Measurements from ENCODE around the gene CES3. TPM values are rescaled to one million over a fixed set of nuclear protein-coding genes. Genes with fewer than 3 reads are reported as not detected.

The CES3 gene, protein sequence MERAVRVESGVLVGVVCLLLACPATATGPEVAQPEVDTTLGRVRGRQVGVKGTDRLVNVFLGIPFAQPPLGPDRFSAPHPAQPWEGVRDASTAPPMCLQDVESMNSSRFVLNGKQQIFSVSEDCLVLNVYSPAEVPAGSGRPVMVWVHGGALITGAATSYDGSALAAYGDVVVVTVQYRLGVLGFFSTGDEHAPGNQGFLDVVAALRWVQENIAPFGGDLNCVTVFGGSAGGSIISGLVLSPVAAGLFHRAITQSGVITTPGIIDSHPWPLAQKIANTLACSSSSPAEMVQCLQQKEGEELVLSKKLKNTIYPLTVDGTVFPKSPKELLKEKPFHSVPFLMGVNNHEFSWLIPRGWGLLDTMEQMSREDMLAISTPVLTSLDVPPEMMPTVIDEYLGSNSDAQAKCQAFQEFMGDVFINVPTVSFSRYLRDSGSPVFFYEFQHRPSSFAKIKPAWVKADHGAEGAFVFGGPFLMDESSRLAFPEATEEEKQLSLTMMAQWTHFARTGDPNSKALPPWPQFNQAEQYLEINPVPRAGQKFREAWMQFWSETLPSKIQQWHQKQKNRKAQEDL
- total RNA-seq (2022) (0.79 and 0.95 TPM in 2 replicates), Bru-seq, nascent RNA (percentile 19 among the genes with signal in this experiment), BruChase-seq, experiment 1, labeled RNA remaining after a 2-hour chase (percentile 23 among the genes with signal in this experiment), BruChase-seq, experiment 2, labeled RNA remaining after a 6-hour chase (percentile 29 among the genes with signal in this experiment)
- long read RNA-seq, partial matches to known transcripts, result 0 of 1 reads
- long read RNA-seq, other reads (novel, unspliced or antisense), result 1 of 1 reads

DNA sequence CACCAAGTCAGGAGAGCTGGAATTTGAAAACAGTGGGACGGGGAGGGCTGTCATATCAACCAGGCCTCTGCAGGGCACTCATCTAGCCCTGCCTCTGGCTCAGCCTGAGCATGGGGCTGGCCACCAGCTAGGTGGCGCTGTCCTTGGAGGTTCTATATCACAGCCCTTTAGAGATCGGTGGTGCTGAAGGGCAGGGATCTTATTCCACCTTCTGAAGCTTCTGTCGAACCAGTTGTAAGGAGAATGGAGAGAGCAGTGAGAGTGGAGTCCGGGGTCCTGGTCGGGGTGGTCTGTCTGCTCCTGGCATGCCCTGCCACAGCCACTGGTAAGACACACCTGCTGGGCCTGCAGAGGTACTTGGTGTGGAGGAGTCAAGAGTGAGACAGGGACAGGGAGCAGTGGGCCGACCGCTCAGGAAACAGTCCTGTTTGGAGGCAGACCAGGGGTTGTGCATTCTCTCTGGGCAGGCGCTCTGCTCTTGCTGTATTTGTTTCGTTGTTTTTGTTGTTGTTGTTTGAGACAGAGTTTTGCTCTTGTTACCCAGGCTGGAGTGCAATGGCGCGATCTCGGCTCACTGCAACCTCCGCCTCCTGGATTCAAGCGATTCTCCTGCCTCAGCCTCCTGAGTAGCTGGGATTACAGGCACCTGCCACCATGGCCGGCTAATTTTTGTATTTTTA is at the start of gene CES3:
Gene CES3, plus strand, starts transcription at position 202 of the 680 bp plus-strand sequence. Its CDS starts 42 bp downstream, at position 244.
- Mint-ChIP-seq H3K4me3 (ENCODE audit: unreplicated experiment) (peak within 1 kb of the TSS; percentile 9), H3K27me3 (ENCODE audit: insufficient read depth, unreplicated experiment) (peaks cover 7% of the 10 kb centered on the region), H3K4me1 (ENCODE audit: low read depth, unreplicated experiment) (no peaks in the 10 kb centered on the region), H3K9me3 (ENCODE audit: unreplicated experiment) (no peaks in the 10 kb centered on the region), H3K36me3 (ENCODE audit: insufficient read depth, unreplicated experiment) (peaks cover 6% of the 10 kb centered on the region), H3K27ac (ENCODE audit: unreplicated experiment) (no peak within 1 kb of the TSS)
- Histone ChIP-seq H3K36me3 (ENCODE audit: control insufficient read depth, insufficient read depth, low read length) (no peaks in the 10 kb centered on the region), H3K27me3 (replicated peaks; ENCODE audit: control insufficient read depth, insufficient read depth, low read length) (no peaks in the 10 kb centered on the region), H3K9me3 (no peaks in the 10 kb centered on the region), H3K4me1 (no peaks in the 10 kb centered on the region), H3K4me3 (ENCODE audit: low read depth, low read length) (no peak within 1 kb of the TSS)
- POLR2A ChIA-PET, result interaction anchor here (0.5 kb wide), 1 partner anchor 286 kb away, joined by 3 read pairs; no protein-coding TSS in a partner anchor
- CTCF ChIA-PET, result interaction anchor here (0.6 to 1.6 kb wide), 10 partner anchors 8 to 285 kb away, joined by 3 to 8 read pairs (median 3); partner anchors contain the start of genes B3GNT9 and CDH16
- TF ChIP-seq, protein P1, sequence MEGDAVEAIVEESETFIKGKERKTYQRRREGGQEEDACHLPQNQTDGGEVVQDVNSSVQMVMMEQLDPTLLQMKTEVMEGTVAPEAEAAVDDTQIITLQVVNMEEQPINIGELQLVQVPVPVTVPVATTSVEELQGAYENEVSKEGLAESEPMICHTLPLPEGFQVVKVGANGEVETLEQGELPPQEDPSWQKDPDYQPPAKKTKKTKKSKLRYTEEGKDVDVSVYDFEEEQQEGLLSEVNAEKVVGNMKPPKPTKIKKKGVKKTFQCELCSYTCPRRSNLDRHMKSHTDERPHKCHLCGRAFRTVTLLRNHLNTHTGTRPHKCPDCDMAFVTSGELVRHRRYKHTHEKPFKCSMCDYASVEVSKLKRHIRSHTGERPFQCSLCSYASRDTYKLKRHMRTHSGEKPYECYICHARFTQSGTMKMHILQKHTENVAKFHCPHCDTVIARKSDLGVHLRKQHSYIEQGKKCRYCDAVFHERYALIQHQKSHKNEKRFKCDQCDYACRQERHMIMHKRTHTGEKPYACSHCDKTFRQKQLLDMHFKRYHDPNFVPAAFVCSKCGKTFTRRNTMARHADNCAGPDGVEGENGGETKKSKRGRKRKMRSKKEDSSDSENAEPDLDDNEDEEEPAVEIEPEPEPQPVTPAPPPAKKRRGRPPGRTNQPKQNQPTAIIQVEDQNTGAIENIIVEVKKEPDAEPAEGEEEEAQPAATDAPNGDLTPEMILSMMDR (IDR thresholded peaks at IDR 0.05; ENCODE audit: insufficient read depth in 1 of 2, low read depth in 1 of 2, low read length in 1 of 2, severe bottlenecking in 1 of 2, unreplicated experiment in 1 of 2), result peak; percentile 78 to 94
- intact Hi-C loops (cut with micrococcal nuclease; ENCODE audit: unreplicated experiment), result no loop called here
- DNase-seq, result peak; percentile 80 to 83
- no TSS peak for BruUV-seq (replicated peaks)

DNA sequence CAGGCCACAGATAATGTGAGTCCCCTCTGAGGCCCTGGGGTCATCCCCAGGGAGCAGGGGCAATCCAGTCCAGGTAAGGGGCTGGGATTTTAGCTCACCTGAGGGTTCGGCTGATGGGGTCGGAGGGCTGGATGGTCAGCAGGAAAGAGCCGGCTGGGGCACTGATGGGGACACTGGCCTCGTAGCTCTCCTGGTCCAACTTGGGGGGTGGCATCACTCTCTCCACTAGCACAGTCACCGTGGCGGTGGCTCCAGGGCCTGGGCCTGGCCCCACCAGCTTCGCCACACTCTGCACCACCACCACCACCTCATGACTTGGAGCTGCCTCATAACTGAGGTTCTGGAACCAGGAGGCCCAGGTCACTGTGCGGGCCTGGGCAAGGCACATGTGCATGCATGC is 49.3 kb upstream of the CES3 start:
- DNase-seq, result no peak
- Histone ChIP-seq H3K27me3 (replicated peaks; ENCODE audit: control insufficient read depth, insufficient read depth, low read length) (no peaks in the 10 kb centered on the region), H3K4me3 (ENCODE audit: low read depth, low read length) (no peak overlapping the region), H3K4me1 (peaks cover 5% of the 10 kb centered on the region; the same call in 1 of the 2 replicates), H3K9me3 (no peaks in the 10 kb centered on the region), H3K36me3 (ENCODE audit: control insufficient read depth, insufficient read depth, low read length) (no peaks in the 10 kb centered on the region)
- Mint-ChIP-seq H3K4me3 (ENCODE audit: unreplicated experiment) (no peak overlapping the region), H3K4me1 (ENCODE audit: low read depth, unreplicated experiment) (no peaks in the 10 kb centered on the region), H3K36me3 (ENCODE audit: insufficient read depth, unreplicated experiment) (no peaks in the 10 kb centered on the region), H3K9me3 (ENCODE audit: unreplicated experiment) (no peaks in the 10 kb centered on the region), H3K27me3 (ENCODE audit: insufficient read depth, unreplicated experiment) (no peaks in the 10 kb centered on the region), H3K27ac (ENCODE audit: unreplicated experiment) (no peak overlapping the region)
- no TSS peak for BruUV-seq (replicated peaks)
- POLR2A ChIA-PET, result no interaction called here
- TF ChIP-seq, protein P1 (IDR thresholded peaks at IDR 0.05; ENCODE audit: insufficient read depth in 1 of 2, low read depth in 1 of 2, low read length in 1 of 2, severe bottlenecking in 1 of 2, unreplicated experiment in 1 of 2), result no peak
- CTCF ChIA-PET, result interaction anchor here (1.6 kb wide), 1 partner anchor 31 kb away, joined by 3 read pairs; the partner anchor contains the start of gene PDP2
- intact Hi-C loops (cut with micrococcal nuclease; ENCODE audit: unreplicated experiment), result no loop called here
